Activated T-helper 17 cell treated with anti-CD3 and anti-CD28 coated beads, Interleukin-2, amount 50 U/mL, for 72 hours (primary cell): ENCODE data around the gene LCA5. TPM values are rescaled to one million over a fixed set of nuclear protein-coding genes. Genes with fewer than 3 reads are reported as not detected.
"Not testable (repeated sequence)": the region's sequence is repeated elsewhere in the genome, so short reads cannot be mapped to it uniquely, and the experiment has no call there.

Experiments used
- ATAC-seq: fragments of 150-1000 bp; cut with Tn5 transposase; replicated peaks from 2 replicates; pipeline ENCODE4 v1.10.0; 2021; ENCODE audit warnings: mild to moderate bottlenecking, moderate library complexity
- H3K27ac Mint-ChIP-seq: one replicate; pipeline ENCODE4 v1.8.0; 2022; ENCODE audit warnings: mixed read lengths
- H3K27me3 Mint-ChIP-seq: one replicate; pipeline ENCODE4 v1.8.0; 2022; ENCODE audit warnings: mixed read lengths
- H3K36me3 Mint-ChIP-seq: one replicate; pipeline ENCODE4 v1.8.0; 2022; ENCODE audit warnings: low read depth, mild to moderate bottlenecking, mixed read lengths
- H3K4me1 Mint-ChIP-seq: one replicate; pipeline ENCODE4 v1.8.0; 2022; ENCODE audit warnings: mixed read lengths
- H3K4me3 Mint-ChIP-seq: one replicate; pipeline ENCODE4 v1.8.0; 2022; ENCODE audit warnings: mild to moderate bottlenecking, mixed read lengths
- H3K9me3 Mint-ChIP-seq: one replicate; pipeline ENCODE4 v1.8.0; 2022; ENCODE audit warnings: mixed read lengths
- total RNA-seq, 2 donors: library from RNA; stranded (reverse); gene quantifications; one replicate each; pipeline ENCODE4 v1.2.3, GENCODE V29; 2022

The LCA5 gene
- total RNA-seq, result under 1 TPM; 0.28 to 0.32 TPM

- no peak within 1 kb of the TSS for H3K27ac Mint-ChIP-seq
- no peak within 1 kb of the TSS for H3K4me3 Mint-ChIP-seq
- peaks cover 13% of the 10 kb centered on the region for H3K27me3 Mint-ChIP-seq
- H3K9me3 Mint-ChIP-seq, result no peaks in the 10 kb centered on the region
- ATAC-seq, result peak; percentile 99
- no peaks in the 10 kb centered on the region for H3K4me1 Mint-ChIP-seq
- H3K36me3 Mint-ChIP-seq, result no peaks in the 10 kb centered on the region
Measured at GRCh38 chr6:79536954-79537747, at the start of gene LCA5. Gene LCA5, minus strand, starts transcription at chr6:79537430. Its CDS starts 18,536 bp downstream, at chr6:79518894.

GRCh38 chr6:79586548-79586947 lies 49.3 kb upstream of the LCA5 start:
- Mint-ChIP-seq H3K4me1 (no peaks in the 10 kb centered on the region), H3K27ac (no peak overlapping the region), H3K36me3 (no peaks in the 10 kb centered on the region), H3K4me3 (no peak overlapping the region), H3K27me3 (no peaks in the 10 kb centered on the region), H3K9me3 (no peaks in the 10 kb centered on the region)
- no peak for ATAC-seq

- no peaks in the 10 kb centered on the region for H3K4me1 Mint-ChIP-seq
- H3K4me3 Mint-ChIP-seq, result no peak overlapping the region
- no peaks in the 10 kb centered on the region for H3K9me3 Mint-ChIP-seq
- H3K27ac Mint-ChIP-seq, result no peak overlapping the region
- ATAC-seq, result no peak
- no peaks in the 10 kb centered on the region for H3K36me3 Mint-ChIP-seq
- H3K27me3 Mint-ChIP-seq, result no peaks in the 10 kb centered on the region
Measured at GRCh38 chr6:79584332-79584731, 47.1 kb upstream of the LCA5 start.

GRCh38 chr6:79577926-79578325 lies 40.7 kb upstream of the LCA5 start:
- not testable (repeated sequence) for H3K9me3 Mint-ChIP-seq, ATAC-seq, H3K4me3 Mint-ChIP-seq, H3K27me3 Mint-ChIP-seq, H3K36me3 Mint-ChIP-seq, H3K27ac Mint-ChIP-seq, H3K4me1 Mint-ChIP-seq

- Mint-ChIP-seq H3K9me3 (no peaks in the 10 kb centered on the region), H3K36me3 (no peaks in the 10 kb centered on the region), H3K4me1 (no peaks in the 10 kb centered on the region), H3K27me3 (no peaks in the 10 kb centered on the region), H3K27ac (no peak overlapping the region), H3K4me3 (no peak overlapping the region)
- ATAC-seq, result no peak
Measured at GRCh38 chr6:79574630-79575225, 37.5 kb upstream of the LCA5 start.

GRCh38 chr6:79574174-79574573 lies 36.9 kb upstream of the LCA5 start:
- no peak overlapping the region for H3K4me3 Mint-ChIP-seq
- ATAC-seq, result no peak
- no peaks in the 10 kb centered on the region for H3K4me1 Mint-ChIP-seq
- H3K27ac Mint-ChIP-seq, result no peak overlapping the region
- H3K36me3 Mint-ChIP-seq, result no peaks in the 10 kb centered on the region
- H3K27me3 Mint-ChIP-seq, result no peaks in the 10 kb centered on the region
- H3K9me3 Mint-ChIP-seq, result no peaks in the 10 kb centered on the region

GRCh38 chr6:79571030-79571367 lies 33.8 kb upstream of the LCA5 start:
- H3K27ac Mint-ChIP-seq, result no peak overlapping the region
- peak overlapping the region; percentile 6 for H3K4me3 Mint-ChIP-seq
- no peak for ATAC-seq
- no peaks in the 10 kb centered on the region for H3K4me1 Mint-ChIP-seq
- H3K36me3 Mint-ChIP-seq, result no peaks in the 10 kb centered on the region
- H3K9me3 Mint-ChIP-seq, result no peaks in the 10 kb centered on the region
- H3K27me3 Mint-ChIP-seq, result no peaks in the 10 kb centered on the region

- H3K4me1 Mint-ChIP-seq, result no peaks in the 10 kb centered on the region
- no peaks in the 10 kb centered on the region for H3K36me3 Mint-ChIP-seq
- no peaks in the 10 kb centered on the region for H3K9me3 Mint-ChIP-seq
- H3K27ac Mint-ChIP-seq, result no peak overlapping the region
- H3K27me3 Mint-ChIP-seq, result no peaks in the 10 kb centered on the region
- ATAC-seq, result peak; percentile 39
- peak overlapping the region; percentile 6 for H3K4me3 Mint-ChIP-seq
Measured at GRCh38 chr6:79570129-79571029, 33.1 kb upstream of the LCA5 start.

- no peak for ATAC-seq
- peaks cover 3% of the 10 kb centered on the region for H3K27me3 Mint-ChIP-seq
Measured at GRCh38 chr6:79568996-79569395, 31.8 kb upstream of the LCA5 start.

GRCh38 chr6:79564636-79565035 lies 27.4 kb upstream of the LCA5 start:
- H3K36me3 Mint-ChIP-seq, result no peaks in the 10 kb centered on the region
- no peak for ATAC-seq
- H3K27me3 Mint-ChIP-seq, result peaks cover 3% of the 10 kb centered on the region
- H3K4me1 Mint-ChIP-seq, result peaks cover 4% of the 10 kb centered on the region
- H3K4me3 Mint-ChIP-seq, result no peak overlapping the region
- H3K9me3 Mint-ChIP-seq, result no peaks in the 10 kb centered on the region
- no peak overlapping the region for H3K27ac Mint-ChIP-seq

More at GRCh38 chr6:79568996-79569395, 31.8 kb upstream of the LCA5 start:
- Mint-ChIP-seq H3K36me3 (no peaks in the 10 kb centered on the region), H3K4me1 (no peaks in the 10 kb centered on the region), H3K9me3 (no peaks in the 10 kb centered on the region), H3K4me3 (no peak overlapping the region), H3K27ac (peak overlapping the region; percentile 49)

- Mint-ChIP-seq H3K27ac (no peak overlapping the region), H3K4me3 (no peak overlapping the region)
Measured at GRCh38 chr6:79559706-79560105, 22.5 kb upstream of the LCA5 start.

GRCh38 chr6:79557673-79558467 lies 20.6 kb upstream of the LCA5 start:
- Mint-ChIP-seq H3K36me3 (no peaks in the 10 kb centered on the region), H3K27me3 (no peaks in the 10 kb centered on the region), H3K4me3 (no peak overlapping the region), H3K27ac (no peak overlapping the region), H3K9me3 (no peaks in the 10 kb centered on the region), H3K4me1 (peaks cover 4% of the 10 kb centered on the region)
- no peak for ATAC-seq

More at GRCh38 chr6:79559706-79560105, 22.5 kb upstream of the LCA5 start:
- Mint-ChIP-seq H3K4me1 (peaks cover 4% of the 10 kb centered on the region), H3K27me3 (peaks cover 2% of the 10 kb centered on the region), H3K36me3 (no peaks in the 10 kb centered on the region), H3K9me3 (no peaks in the 10 kb centered on the region)
- ATAC-seq, result no peak

GRCh38 chr6:79554305-79554704 lies 17.1 kb upstream of the LCA5 start:
- H3K4me3 Mint-ChIP-seq, result no peak overlapping the region
- no peak overlapping the region for H3K27ac Mint-ChIP-seq
- peaks cover 5% of the 10 kb centered on the region for H3K27me3 Mint-ChIP-seq
- no peak for ATAC-seq
- H3K9me3 Mint-ChIP-seq, result no peaks in the 10 kb centered on the region
- H3K36me3 Mint-ChIP-seq, result no peaks in the 10 kb centered on the region
- no peaks in the 10 kb centered on the region for H3K4me1 Mint-ChIP-seq

GRCh38 chr6:79551401-79551800 lies 14.2 kb upstream of the LCA5 start:
- peaks cover 6% of the 10 kb centered on the region for H3K27me3 Mint-ChIP-seq
- H3K4me3 Mint-ChIP-seq, result no peak overlapping the region
- ATAC-seq, result no peak
- H3K4me1 Mint-ChIP-seq, result no peaks in the 10 kb centered on the region
- no peak overlapping the region for H3K27ac Mint-ChIP-seq
- H3K36me3 Mint-ChIP-seq, result no peaks in the 10 kb centered on the region
- H3K9me3 Mint-ChIP-seq, result no peaks in the 10 kb centered on the region
